MCF 10A (cell line): Measurements from ENCODE around the gene MITF. TPM values are rescaled to one million over a fixed set of nuclear protein-coding genes. Genes with fewer than 3 reads are reported as not detected.

ENCODE experiments used
- BruUV-seq: library from RNA; stranded (reverse); fragments of 400-500 nt; replicated peaks from 2 replicates; lab custom pipeline; 2021; lab: Mats Ljungman, UMichigan
- CTCF ChIA-PET: fragments of 300-600 bp; sonication (Branson Sonifier 250); formaldehyde crosslinking; extraction: SDS; loops from one replicate; lab custom pipeline; 2021; ENCODE audit warnings: antibody characterized with exemption, inconsistent platforms; lab: Yijun Ruan, JAX
- POLR2A ChIA-PET: fragments of 300-600, 350-650 bp; sonication (Branson Sonifier 250); formaldehyde crosslinking; extraction: SDS; loops from one replicate; lab custom pipeline; 2020; ENCODE audit warnings: antibody characterized with exemption, inconsistent platforms; lab: Yijun Ruan, JAX
- DNase-seq: peaks from one replicate; pipeline ENCODE4 v3.0.0-alpha.2; 2018; ENCODE audit not compliant: unreplicated experiment
- H3K27ac Mint-ChIP-seq: one replicate; pipeline ENCODE4 v1.8.0; 2022; ENCODE audit warnings: mild to moderate bottlenecking, low read depth, mixed read lengths; ENCODE audit not compliant: unreplicated experiment
- H3K27me3 Mint-ChIP-seq: one replicate; pipeline ENCODE4 v1.8.0; 2022; ENCODE audit warnings: mixed read lengths; ENCODE audit not compliant: insufficient read depth, unreplicated experiment
- H3K36me3 Mint-ChIP-seq: one replicate; pipeline ENCODE4 v1.8.0; 2022; ENCODE audit warnings: mild to moderate bottlenecking, moderate library complexity, mixed read lengths; ENCODE audit not compliant: insufficient read depth, unreplicated experiment
- H3K4me1 Mint-ChIP-seq: one replicate; pipeline ENCODE4 v1.8.0; 2022; ENCODE audit warnings: mixed read lengths; ENCODE audit not compliant: insufficient read depth, unreplicated experiment
- H3K4me3 Mint-ChIP-seq: one replicate; pipeline ENCODE4 v1.8.0; 2022; ENCODE audit warnings: mild to moderate bottlenecking, moderate library complexity, mixed read lengths; ENCODE audit not compliant: unreplicated experiment
- H3K9me3 Mint-ChIP-seq: one replicate; pipeline ENCODE4 v1.8.0; 2022; ENCODE audit warnings: mixed read lengths; ENCODE audit not compliant: unreplicated experiment
- intact Hi-C: fragments of 100-400 bp; cut with micrococcal nuclease; formaldehyde crosslinking; loops from 2 replicates; pipeline ENCODE4 v1.14.1; 2022
- total RNA-seq: library from RNA; stranded (reverse); gene quantifications from 2 replicates; pipeline ENCODE4 v1.2.3, GENCODE V29; 2022
- TF ChIP-seq, protein P1 (sequence below): fragments of 200-600 bp; IDR thresholded peaks from one replicate; pipeline ENCODE4 v1.8.0; 2022; ENCODE audit warnings: antibody characterized with exemption, mild to moderate bottlenecking; ENCODE audit not compliant: unreplicated experiment

MITF gene
- total RNA-seq, 1 experiment from 2014 or later, result 16.1 TPM

DNA sequence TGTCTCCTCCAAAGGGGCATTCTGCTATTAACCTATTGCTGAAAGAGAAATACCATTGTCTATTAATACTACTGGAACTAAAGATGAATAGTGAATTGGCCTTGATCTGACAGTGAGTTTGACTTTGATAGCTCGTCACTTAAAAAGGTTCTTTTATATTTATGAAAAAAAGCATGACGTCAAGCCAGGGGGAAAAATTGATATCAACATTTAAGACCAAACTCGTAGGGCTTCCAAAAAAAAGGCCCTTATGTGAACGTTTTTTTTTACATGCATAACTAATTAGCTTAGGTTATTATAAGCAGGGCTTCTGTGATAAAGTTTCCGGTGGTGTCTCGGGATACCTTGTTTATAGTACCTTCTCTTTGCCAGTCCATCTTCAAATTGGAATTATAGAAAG is 197.0 kb downstream of the MITF start:
- BruUV-seq, result no TSS peak
- intact Hi-C loops, result no loop called here
- Mint-ChIP-seq H3K9me3 (no peaks in the 10 kb centered on the region), H3K27me3 (no peaks in the 10 kb centered on the region), H3K4me3 (no peak overlapping the region), H3K27ac (no peak overlapping the region), H3K36me3 (no peaks in the 10 kb centered on the region), H3K4me1 (no peaks in the 10 kb centered on the region)
- DNase-seq, result no peak
- ChIA-PET CTCF (interaction anchor here (0.5 to 1.2 kb wide), 3 partner anchors 15 to 245 kb away, joined by 3 to 4 read pairs (median 4); no protein-coding TSS in a partner anchor), POLR2A (interaction anchor here (0.6 kb wide), 1 partner anchor 66 kb away, joined by 3 read pairs; no protein-coding TSS in a partner anchor)
- TF ChIP-seq, protein P1, sequence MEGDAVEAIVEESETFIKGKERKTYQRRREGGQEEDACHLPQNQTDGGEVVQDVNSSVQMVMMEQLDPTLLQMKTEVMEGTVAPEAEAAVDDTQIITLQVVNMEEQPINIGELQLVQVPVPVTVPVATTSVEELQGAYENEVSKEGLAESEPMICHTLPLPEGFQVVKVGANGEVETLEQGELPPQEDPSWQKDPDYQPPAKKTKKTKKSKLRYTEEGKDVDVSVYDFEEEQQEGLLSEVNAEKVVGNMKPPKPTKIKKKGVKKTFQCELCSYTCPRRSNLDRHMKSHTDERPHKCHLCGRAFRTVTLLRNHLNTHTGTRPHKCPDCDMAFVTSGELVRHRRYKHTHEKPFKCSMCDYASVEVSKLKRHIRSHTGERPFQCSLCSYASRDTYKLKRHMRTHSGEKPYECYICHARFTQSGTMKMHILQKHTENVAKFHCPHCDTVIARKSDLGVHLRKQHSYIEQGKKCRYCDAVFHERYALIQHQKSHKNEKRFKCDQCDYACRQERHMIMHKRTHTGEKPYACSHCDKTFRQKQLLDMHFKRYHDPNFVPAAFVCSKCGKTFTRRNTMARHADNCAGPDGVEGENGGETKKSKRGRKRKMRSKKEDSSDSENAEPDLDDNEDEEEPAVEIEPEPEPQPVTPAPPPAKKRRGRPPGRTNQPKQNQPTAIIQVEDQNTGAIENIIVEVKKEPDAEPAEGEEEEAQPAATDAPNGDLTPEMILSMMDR, result no peak

DNA sequence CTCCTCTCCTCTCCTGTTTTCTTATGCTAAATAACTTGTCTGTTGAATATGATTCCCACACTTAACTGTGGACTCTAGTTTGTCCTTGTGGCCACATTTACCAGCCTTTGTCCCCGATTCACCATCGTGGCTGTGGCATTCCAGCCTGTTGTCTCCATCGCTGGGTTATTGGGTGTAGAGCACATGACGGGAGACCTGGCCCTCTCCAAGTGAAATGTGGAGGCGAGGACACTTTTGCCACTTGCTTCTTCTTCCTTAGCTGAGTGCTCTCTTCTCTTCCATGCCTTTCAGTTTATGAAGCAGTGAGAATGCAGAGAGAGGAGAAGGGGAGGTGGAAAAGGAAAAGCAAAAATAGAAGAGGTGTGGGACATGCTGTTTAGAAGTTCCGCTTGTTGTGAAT is 198.8 kb downstream of the MITF start:
- CTCF ChIA-PET, result interaction anchor here (0.6 to 0.9 kb wide), 2 partner anchors 11 to 67 kb away, joined by 3 to 4 read pairs; no protein-coding TSS in a partner anchor

DNA sequence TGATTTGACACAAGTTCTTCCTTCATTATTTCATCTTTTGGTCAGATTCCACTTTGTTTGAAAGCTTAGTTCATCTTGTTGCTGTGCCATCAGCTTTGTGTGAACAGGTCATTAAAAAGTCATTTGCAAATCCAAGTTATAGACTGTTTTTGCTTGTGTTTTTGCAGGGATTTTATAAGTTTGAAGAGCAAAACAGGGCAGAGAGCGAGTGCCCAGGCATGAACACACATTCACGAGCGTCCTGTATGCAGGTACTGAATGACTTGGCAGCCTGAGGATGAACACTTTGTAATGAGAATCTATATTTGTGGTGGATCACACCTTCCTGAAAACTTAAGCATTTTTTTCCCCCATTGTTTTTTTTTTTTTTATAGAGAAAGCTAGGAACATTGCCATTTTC is 199.7 kb downstream of the MITF start:
- intact Hi-C loops, result no loop called here
- Mint-ChIP-seq H3K27me3 (no peaks in the 10 kb centered on the region), H3K27ac (no peak overlapping the region), H3K4me3 (no peak overlapping the region), H3K4me1 (no peaks in the 10 kb centered on the region), H3K9me3 (no peaks in the 10 kb centered on the region), H3K36me3 (no peaks in the 10 kb centered on the region)
- no TSS peak for BruUV-seq
- ChIA-PET CTCF (interaction anchor here (0.6 to 1.0 kb wide), 3 partner anchors 10 to 409 kb away, joined by 3 to 4 read pairs (median 4); no protein-coding TSS in a partner anchor), POLR2A (interaction anchor here (0.6 to 1.0 kb wide), 2 partner anchors 10 to 143 kb away, joined by 3 read pairs; no protein-coding TSS in a partner anchor)
- no peak for DNase-seq
- TF ChIP-seq, protein P1, result no peak

More for the DNA sequence above, 198.8 kb downstream of the MITF start:
- H3K36me3 Mint-ChIP-seq, result no peaks in the 10 kb centered on the region
- POLR2A ChIA-PET, result interaction anchor here (1.0 kb wide), 1 partner anchor 9 kb away, joined by 3 read pairs; no protein-coding TSS in a partner anchor
- H3K4me1 Mint-ChIP-seq, result no peaks in the 10 kb centered on the region
- no peak overlapping the region for H3K4me3 Mint-ChIP-seq
- no peak for DNase-seq
- TF ChIP-seq, protein P1, result no peak
- BruUV-seq, result no TSS peak
- no peaks in the 10 kb centered on the region for H3K27me3 Mint-ChIP-seq
- no peaks in the 10 kb centered on the region for H3K9me3 Mint-ChIP-seq
- intact Hi-C loops, result no loop called here
- H3K27ac Mint-ChIP-seq, result no peak overlapping the region

DNA sequence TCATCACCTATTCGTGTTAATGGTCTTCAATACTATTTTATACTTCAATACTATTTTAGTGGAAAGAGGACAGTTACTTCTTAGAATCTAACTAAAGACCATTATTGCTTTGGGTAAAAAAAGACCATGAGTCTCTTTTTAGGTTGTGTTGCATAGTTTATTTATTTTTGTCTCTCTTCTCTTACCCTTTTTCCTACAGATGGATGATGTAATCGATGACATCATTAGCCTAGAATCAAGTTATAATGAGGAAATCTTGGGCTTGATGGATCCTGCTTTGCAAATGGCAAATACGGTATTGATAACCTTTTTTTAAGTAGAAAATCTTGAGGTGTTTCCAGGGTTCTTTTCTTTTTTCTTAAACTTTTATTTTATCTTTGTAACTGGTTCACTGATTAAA is 201.8 kb downstream of the MITF start:
- Mint-ChIP-seq H3K27me3 (no peaks in the 10 kb centered on the region), H3K36me3 (no peaks in the 10 kb centered on the region), H3K27ac (no peak overlapping the region), H3K4me1 (no peaks in the 10 kb centered on the region), H3K4me3 (no peak overlapping the region), H3K9me3 (no peaks in the 10 kb centered on the region)
- no peak for DNase-seq
- intact Hi-C loops, result no loop called here
- CTCF ChIA-PET, result no interaction called here
- POLR2A ChIA-PET, result no interaction called here
- no TSS peak for BruUV-seq
- TF ChIP-seq, protein P1, result no peak
